HG03066 (cell line): ENCODE measurements around the gene RPS21.

Experiments used
- ATAC-seq: cut with Tn5 transposase; IDR thresholded peaks from one replicate; pipeline ENCODE4 v1.9.1; 2021; ENCODE audit warnings: low read depth; ENCODE audit not compliant: unreplicated experiment

The RPS21 gene

DNA sequence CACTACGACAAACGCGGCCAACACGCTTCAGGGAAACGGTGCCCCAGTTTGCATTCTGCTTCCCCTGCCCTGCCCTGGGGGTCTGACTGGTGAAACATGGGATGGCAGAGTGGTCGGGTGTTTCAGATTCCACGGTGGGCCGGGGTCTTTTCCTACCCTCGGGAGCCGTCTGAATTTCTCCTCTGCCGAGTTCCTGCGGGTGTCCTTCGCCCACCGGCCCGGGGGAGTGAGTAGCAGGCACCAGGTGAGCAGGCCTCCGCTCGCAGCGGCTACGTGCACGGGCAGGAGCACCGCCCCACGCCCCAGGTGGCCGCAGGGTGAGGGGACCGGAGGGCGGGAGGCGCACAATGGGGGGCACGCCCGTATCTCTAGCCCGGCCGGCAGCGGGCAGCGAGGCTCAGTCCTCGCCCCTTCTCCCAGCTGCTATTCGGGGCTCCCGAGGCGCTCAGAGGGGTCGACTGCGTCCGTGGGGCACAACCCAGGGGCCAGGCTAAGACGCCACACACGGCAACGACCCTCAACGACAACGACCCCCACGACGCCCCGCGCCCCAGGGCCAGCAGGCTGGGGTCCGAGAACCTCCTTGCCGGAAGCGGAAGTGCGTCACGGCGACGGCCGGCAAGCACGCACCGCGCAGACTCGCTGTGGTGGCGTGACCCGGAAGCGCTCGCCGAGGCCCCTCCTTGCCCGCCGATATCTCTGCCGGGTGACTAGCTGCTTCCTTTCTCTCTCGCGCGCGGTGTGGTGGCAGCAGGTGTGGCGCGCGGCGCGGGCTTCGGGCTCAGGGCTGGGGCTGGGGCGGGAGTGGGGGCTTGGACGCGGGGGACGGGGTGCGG lies at the start of gene RPS21:
TSS of gene RPS21 (plus strand) at position 721 of the 836 bp plus-strand sequence. CDS start 236 bp downstream, outside the sequence.
- ATAC-seq, result peak; percentile 84

DNA sequence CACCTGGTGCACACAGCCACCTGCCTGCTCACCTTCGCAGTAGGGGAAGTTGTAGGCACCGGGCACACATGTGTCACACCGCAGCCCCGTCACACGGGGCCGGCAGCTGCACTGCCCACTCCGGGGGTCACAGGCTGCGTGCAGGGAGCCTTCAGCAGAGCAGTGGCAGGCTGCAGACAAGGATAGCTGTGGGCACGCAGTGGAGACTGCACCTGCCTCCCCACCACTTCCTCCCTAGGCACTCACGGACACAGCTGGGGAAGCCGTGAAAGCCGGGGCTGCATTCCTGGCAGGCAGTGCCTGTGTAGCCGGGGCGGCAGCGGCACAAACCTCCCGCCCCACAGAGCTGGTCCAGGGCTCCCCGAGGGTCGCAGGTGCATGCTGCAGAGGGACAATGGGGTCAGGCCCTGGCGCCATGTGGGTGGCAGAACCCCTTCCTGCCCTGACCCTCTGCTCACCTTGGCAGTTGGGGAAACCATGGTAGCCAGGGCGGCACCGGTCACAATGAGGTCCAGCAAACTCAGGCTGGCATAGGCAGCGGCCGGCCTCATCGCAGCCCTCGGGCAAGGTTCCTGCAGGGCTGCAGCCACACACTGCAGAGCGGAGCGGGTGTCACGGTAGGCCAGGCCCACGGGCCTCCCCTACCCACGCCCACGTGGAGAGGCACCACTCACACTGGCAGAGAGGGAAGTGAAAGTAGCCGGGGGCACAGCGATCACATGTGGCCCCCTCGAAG lies 49.2 kb upstream of the RPS21 start:
- ATAC-seq, result no peak

DNA sequence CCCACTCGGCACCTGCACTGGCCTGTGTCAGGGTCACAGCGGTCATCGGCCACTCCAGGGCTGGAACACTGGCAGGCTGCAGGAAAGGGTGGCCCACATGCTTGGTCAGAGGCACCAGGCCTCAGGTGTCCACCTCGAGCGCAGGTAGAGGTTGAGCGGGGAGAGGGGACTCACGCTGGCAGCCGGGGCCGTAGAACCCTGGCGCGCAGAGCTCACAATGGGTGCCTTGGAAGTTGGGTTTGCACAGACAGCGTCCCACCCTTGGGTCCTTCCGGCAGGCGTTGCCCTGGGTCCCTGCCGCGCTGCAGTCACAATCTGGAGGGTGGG lies 48.6 kb upstream of the RPS21 start:
- ATAC-seq, result no peak

DNA sequence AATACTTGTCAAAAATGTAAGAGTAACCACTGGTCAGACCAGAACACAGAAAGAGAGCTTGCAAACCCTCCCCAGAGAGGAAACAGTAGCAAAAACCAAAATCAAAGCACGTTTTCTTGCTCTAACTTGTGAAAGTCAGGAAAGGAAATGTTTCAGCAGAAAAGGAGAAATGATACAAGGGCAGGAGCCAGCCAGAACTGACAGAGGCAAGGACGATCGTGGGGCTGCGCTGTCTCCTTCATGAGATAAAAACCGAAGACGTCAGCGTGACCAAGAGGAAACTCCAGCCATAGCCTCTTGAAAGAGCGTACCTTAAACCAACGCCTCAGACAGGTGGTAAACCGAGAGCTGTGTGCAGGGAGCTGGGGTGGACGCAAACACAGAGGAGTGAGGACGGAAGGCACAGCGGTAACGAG lies 47.2 kb upstream of the RPS21 start:
- peak; percentile 57 for ATAC-seq

DNA sequence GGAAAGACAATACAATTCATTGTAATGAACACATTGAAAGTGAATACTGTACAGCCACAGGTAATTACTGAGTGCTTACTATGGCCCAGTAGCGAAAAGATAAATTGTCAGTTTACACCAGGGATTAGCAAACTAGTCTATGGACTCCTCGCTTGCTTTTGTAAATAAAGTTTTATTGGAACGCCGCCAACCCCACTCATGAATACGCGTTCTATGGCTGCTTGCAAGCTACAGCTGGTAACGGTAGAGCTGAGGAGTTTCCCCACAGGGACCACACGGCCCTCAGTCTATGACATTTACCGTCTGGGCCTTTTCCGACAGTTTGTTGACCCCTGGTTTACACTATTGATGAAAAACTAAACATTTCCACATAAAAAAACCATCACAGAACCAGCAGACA lies 44.0 kb upstream of the RPS21 start:
- ATAC-seq, result no peak

DNA sequence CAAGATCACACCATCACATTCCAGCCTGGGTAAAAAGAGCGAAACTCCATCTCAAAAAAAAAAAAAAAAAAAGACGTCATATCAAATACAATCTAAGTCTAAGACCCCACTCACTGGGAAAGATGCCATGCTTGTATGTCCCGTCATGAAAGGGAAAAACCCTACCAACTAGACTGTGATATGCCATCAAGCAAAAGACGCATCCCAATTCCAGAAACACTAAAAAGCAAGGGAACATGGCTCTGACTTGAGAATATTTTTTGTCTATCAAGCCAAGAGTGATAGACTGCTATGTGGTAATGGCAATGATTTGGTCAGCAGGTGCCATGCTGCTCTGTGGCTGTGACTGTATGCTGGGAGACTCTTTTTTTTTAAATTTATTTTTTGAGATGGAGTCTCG lies 42.8 kb upstream of the RPS21 start:
- no peak for ATAC-seq

DNA sequence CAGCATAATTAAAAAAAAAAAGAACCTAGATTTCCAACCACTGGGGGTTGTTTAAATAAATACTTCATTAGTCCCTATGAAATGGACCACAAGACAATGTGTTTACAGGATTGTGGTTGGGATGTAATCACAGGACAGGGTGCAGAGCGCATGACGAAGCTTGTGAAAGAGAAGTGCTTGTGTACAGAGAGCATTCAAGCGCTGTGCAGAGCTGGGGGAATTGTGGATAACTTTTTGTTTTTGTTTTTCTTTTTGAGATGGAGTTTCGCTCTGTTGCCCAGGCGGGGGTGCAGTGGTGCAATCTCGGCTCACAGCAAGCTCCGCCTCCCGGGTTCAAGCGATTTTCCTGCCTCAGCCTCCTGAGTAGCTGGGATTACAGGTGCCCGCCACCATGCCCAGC lies 42.1 kb upstream of the RPS21 start:
- no peak for ATAC-seq

DNA sequence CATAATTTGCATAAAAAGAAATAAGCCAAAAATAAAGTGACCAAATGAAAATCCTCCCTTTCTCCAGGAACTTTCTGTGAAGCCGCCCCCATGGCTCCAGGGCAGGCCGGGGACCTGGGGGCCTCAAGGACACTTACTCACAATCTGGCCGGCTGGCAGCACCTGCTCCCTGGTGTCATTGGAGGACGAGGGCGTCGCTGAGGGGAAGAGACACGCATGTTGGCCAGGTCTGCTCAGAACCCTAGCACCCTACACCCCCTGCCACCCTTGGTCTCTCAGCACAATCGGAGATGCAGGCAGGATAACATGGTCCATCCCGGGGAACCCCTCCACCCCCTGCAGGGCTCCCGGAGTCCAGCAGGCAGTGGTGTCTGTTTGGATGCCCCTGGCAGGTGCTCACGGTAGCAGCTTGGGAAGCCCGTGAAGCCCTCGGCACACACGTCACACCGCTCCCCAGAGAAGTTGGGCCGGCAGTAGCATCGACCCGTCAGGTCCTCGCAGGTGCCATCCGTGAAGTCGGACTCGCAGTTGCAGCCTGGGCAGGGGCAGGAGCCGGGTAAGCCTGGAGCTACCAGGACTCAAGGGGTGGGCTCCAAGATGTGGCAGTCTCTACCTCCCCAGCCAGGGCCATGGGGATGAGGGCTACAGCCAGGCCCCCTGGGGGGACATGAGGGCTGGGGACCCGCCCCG lies 41.1 kb upstream of the RPS21 start:
- no peak for ATAC-seq

DNA sequence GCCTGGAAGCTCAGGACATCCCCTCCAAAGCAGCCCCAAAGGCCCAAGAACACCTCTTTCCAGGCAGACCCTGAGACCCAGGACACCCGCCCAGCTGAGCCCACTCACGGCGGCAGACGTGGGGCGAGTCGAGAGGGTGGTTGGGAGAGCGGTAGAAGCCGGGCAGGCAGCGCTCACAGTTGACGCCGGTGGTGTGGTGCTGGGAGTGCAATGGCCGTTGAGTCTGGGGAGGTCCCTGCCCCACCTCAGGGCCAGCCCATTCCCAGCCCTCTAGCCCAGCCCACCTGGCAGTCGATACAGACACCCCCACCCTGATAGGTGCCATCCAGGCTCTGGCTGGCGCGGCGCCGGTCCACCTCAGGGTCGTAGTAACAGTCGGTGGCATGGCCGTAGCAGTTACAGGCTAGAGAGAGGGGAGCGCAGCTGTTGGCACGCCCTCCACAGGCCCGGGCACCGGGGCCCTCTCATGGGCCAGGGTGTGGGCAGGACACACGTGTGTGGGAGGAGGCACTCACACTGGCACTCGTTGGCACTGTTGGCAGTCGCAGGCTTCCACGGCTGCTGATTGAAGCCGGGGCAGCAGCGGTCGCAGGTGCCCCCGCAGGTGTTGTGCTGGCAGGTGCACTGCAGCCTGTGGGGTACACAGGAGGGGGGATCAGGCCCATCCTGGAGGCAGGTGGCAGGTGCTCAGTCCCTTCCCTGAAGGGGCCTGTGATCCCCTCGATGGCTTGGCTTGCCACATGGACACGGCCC lies 40.3 kb upstream of the RPS21 start:
- ATAC-seq, result no peak

DNA sequence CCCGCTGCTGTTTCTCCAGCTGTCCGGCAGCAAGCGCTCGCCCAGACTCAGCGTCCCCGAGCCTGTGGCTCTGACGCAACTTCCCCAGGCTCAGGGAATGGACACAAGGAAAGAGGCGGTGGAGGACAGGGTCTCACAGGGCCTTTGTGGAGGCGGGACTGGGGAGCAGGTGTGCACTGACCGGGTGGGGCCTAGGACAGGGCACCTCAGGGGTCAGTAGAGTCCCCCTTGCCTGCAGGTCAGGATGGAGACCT lies 39.8 kb upstream of the RPS21 start:
- ATAC-seq, result no peak

DNA sequence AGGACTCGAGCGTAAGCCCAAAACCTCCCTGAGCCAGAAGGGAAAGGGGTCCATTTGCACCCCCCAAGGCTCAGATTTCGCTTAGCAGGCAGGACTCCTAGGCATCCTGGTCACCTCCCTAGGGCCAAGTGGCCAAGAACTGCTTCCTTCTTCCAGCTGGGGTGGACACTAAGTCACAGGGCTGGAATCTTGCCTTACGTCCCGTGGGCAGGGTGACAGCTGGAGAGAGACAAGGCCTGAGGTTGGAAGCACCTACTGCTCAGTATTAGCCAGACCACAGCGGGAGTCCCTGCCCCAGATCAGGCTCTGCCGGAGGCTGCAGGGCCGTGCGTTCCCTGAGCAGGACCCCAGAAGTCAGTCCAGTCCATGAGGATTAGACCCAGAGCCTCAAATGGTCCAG lies 39.5 kb upstream of the RPS21 start:
- ATAC-seq, result no peak

DNA sequence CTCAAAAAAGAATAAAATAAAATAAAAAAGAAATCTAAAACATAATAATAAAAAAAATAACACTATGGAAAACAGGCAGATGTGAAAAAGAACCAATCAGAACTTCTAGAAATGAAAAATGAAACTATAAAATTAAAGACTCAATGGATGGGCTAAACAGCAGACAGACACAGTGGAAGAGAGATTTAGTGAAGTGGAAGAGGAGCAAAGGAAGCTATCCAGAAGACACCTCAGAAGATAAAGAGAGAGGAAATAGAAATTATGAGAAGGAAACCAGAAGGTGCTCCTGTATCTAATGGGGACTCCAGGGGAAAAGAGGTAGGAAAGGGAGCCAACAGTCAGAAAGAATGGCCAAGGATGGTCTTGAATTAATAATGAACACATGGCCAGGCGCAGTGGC lies 38.3 kb upstream of the RPS21 start:
- ATAC-seq, result no peak

DNA sequence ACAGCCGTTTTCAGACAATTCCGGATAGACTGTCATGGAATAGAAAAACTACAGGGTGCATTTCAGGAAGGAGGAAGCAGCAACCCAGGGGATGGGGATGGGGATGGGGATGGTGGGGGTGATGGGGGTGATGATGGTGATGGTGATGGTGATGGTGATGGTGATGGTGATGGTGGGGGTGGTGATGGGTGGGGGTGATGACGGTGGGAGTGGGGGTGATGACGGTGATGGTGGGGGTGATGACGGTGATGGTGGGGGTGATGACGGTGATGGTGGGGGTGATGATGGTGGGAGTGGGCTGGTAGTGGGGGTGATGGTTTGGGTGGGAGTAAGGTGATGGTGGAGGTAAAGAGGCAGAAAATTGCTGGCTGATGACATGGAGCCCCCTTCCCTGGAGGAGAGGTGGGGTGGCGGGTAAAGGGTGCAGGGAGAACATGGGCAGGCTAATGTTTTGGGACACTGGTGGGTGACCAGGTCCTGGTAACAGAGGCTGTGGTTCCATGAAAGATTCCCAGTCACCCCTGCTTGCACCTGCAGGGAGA lies 37.3 kb upstream of the RPS21 start:
- ATAC-seq, result no peak

DNA sequence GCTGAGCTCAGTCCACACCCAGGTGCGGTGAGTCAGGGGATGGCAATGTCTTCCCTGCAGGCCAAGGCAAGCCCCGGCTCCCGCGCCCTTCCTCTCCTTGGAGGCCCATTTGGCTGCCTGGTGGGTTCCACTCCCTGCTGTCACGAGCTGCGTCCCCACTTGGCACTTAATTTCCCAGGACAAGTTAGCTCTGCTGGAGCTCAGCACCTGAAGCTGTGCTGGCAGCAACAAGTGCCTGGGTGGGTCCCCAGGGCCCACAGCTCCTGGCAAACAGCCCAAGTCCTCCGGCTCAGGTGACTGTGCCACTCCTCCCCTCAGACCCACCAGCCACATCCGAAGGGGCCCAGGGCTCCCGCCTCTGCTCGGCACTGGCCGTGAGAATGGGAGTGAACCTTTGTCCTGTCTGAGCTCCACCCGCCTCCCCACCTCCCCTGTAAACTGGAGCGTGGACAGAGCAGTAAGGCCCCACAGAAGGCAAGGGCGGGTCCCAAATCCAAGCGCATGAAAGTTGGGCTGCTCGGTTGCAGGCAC lies 36.7 kb upstream of the RPS21 start:
- ATAC-seq, result no peak

DNA sequence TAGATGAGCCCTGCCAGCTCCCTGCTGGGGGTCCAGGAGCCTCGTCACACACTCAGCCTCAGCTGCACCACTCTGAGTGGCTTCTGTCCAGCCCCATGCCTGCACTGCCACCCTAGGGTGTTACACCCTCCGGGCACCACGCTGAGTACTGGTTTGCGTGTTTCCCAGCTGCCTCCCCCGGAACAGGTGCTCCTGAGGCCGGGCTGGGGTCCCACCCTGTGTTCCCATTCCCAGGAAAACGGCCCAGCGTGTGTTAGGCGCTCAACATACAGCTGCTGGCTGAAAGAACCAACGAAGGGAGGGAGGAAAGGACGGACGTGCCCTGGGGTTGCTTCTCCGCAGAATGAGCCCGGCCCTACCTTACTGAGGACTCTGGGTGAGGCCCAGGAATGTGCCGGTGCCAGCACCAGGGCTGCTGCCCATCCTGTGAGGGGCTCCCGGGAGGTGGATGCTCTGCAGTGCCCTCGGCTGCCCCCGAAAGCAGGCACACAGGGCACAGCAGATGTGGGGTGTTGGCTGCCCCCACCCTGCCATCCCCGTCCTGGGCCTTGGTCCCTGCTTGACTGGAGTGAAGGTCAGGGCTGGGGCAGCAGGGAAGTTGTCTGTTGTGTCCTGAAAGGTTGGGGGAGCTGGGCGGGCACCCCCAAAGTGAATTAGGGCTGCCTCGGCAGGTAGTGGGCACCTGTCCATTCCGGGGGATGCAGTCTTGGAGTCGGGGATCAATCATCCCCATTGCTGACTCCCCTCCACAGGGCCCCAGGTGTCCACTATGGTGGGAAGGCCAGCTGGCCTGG lies 36.1 kb upstream of the RPS21 start:
- ATAC-seq, result no peak

DNA sequence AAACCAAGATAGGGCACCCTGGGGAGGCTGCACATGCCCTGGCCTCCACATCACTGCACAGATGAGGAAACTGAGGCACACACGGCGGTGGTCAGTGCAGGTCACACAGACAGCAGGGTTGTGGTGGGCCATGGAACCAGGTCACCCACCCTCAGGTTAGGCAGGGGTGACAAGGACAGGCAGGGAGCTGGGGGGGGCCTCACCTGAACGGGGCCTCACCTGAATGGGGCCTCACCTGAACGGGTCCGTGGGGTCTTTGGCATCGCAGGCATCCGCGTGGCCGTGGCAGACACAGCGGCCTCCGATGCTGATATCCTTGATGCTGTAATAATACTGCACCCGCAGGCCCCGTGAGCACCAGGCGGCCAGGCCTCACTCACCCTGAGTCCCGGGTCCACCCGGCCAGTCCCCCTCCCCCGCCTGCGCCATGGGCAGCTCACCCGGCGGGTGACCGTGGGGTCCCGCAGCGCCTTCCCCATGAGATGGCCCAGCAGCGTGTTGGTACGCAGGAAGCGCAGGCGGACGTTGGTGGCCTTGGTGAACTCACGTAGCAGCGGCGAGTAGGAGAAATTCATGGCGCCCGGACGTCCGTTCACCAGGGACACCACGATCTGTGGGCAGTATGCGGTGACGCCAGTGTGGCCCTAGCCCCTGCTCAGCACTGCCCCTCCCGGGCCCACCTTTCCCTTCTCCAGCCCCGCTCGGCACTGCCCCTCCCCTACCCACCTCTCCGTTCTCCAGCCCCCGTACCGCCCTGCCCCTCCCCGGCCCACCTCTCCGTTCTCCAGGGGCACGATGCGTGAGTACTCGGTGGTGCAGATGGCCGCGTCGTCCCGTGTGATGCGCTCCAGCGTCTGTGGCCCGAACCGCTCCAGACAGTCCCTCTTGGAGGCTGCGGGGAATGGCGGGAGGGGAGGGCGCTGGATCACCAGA lies 35.2 kb upstream of the RPS21 start:
- ATAC-seq, result no peak

DNA sequence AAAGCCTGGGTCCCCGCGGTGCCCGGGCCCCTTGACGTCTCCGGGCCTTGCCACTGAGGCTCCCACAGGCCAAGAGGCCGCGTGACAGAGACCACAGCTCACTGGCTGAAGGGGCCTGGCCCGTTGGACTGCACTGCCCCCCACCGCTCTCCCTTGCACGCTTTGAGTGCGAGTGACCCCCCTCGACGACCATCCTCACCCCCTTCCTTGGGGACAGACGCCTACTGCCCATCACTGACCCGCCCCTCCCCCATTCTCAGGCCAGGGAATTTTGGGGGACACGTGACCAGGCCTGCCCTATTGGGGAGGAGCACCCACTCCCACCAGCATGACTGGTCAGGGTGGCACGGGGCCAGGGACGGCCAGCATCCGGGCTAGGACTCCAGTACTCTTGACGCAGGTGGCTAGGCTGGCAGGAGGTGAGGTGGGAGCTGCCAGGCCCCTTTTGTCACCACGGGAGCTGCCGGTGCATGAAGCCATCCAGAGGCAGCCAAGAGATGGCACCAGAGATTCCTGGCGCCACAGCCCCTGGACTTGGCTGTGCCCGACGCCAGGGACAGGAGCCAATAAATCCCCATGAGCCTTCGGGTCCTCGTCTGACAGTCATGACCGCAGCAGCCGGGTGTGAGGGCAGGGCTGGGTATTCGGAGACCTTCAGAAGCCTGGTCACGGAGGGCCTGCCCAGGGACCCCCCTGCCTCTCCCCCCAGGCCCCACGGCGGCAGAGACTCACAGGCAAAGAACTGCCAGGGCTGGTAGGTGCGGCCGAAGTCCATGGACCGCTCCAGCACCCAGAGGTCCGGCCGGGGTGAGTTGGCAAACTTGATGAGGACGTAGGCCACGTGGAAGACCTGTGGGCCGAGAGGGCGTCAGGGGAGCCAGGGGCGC lies 34.3 kb upstream of the RPS21 start:
- ATAC-seq, result no peak
